Hepatocyte (in vitro differentiated cells): Measurements from ENCODE around the gene C14orf180.

Experiments used
- CTCF ChIP-seq: fragments of 200-600 bp; sonication (generic); IDR thresholded peaks from 2 replicates; pipeline ENCODE4 v1.5.1; 2016; ENCODE audit warnings: antibody characterized with exemption, mild to moderate bottlenecking; ENCODE audit not compliant: poor library complexity
- EZH2 ChIP-seq: fragments of 200-600 bp; sonication (generic); IDR thresholded peaks from 2 replicates; pipeline ENCODE4 v1.6.1; 2016; ENCODE audit warnings: antibody characterized with exemption, mild to moderate bottlenecking, borderline replicate concordance
- EZH2phosphoT487 ChIP-seq: fragments of 200-600 bp; sonication (generic); IDR thresholded peaks from one replicate; pipeline ENCODE4 v1.6.1; 2018; ENCODE audit warnings: antibody characterized with exemption, mild to moderate bottlenecking, low read depth, moderate library complexity; ENCODE audit not compliant: unreplicated experiment, severe bottlenecking

- no peak for TF ChIP-seq CTCF
- TF ChIP-seq EZH2, result no peak
- TF ChIP-seq EZH2phosphoT487, result no peak
These were observed 48.9 kb upstream of the C14orf180 start for GRCh38 chr14:104530646-104531045.
